GM13977 (cell line): ENCODE measurements around the gene C3orf22.

Experiments used
- DNase-seq: peaks from one replicate; pipeline ENCODE4 v3.0.0; 2012; ENCODE audit warnings: low spot score
- CTCF ChIP-seq: IDR thresholded peaks from 2 replicates; pipeline ENCODE4 v1.5.1; 2012; ENCODE audit warnings: mild to moderate bottlenecking, control low read depth; ENCODE audit not compliant: insufficient read depth; ENCODE audit errors: extremely low read depth, missing control alignments
- in situ Hi-C: fragments of 300-500 bp; cut with MboI; formaldehyde crosslinking; loops from one replicate; pipeline ENCODE4 v1.12.0; 2022; ENCODE audit warnings: low sequenced_read_pairs, low pct_unique_long_range_greater_than_20kb, mixed read lengths, inconsistent platforms; ENCODE audit not compliant: unreplicated experiment

Gene C3orf22

GRCh38 chr3:126557415-126557745, 1.4 kb downstream of the C3orf22 start:
- no peak for DNase-seq
- in situ Hi-C loops: no loop called here
- TF ChIP-seq CTCF: no peak

- no peak for DNase-seq
- TF ChIP-seq CTCF: no peak
- in situ Hi-C loops: no loop called here
Observed at GRCh38 chr3:126556637-126557414, 1.9 kb downstream of the C3orf22 start.

GRCh38 chr3:126555795-126556636, 2.7 kb downstream of the C3orf22 start:
- in situ Hi-C loops: no loop called here
- no peak for DNase-seq
- TF ChIP-seq CTCF: no peak

- in situ Hi-C loops: no loop called here
- DNase-seq: no peak
- no peak for TF ChIP-seq CTCF
Observed at GRCh38 chr3:126554560-126555525, 3.9 kb downstream of the C3orf22 start.

GRCh38 chr3:126553284-126554084, 5.2 kb downstream of the C3orf22 start:
- no peak for TF ChIP-seq CTCF
- DNase-seq: no peak
- in situ Hi-C loops: no loop called here
